Testis (tissue), 2 donors: ENCODE measurements around the gene DOCK6.

Experiments used
- POLR2A ChIP-seq: fragments of 450-650 bp; IDR thresholded peaks from one replicate; pipeline ENCODE4 v1.6.1; 2017; ENCODE audit warnings: antibody characterized with exemption, mild to moderate bottlenecking, moderate library complexity
- TF ChIP-seq, protein P1 (sequence below), 3 experiments: fragments of 450-650 bp in 2 of 3; fragments of 200-600 bp in 1 of 3; sonication (generic) in 1 of 3; IDR thresholded peaks; one replicate each; pipeline ENCODE4 v1.5.1; 2016 to 2019; ENCODE audit warnings: antibody characterized with exemption in 3 of 3, mild to moderate bottlenecking in 2 of 3, moderate library complexity in 1 of 3

DNA sequence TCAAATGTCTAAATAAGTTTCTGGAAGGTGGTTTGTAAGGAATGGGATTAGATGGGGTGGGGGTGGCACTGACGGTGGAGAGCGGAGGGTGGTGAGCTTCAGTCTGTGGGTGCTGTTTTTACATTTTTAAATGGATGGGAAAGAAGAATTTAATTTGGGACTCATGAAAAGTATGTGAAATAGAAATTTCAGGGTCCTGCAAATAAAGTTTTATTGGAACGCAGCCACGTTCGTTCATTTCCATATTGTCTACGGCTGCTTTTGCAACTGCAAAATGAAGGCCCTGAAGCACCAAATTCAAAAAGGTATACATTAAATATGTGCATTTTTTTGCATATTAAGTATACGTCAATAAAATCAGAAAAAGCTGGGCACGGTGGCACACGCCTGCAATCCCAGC is 74.9 kb downstream of the DOCK6 start:
- TF ChIP-seq, protein P1, sequence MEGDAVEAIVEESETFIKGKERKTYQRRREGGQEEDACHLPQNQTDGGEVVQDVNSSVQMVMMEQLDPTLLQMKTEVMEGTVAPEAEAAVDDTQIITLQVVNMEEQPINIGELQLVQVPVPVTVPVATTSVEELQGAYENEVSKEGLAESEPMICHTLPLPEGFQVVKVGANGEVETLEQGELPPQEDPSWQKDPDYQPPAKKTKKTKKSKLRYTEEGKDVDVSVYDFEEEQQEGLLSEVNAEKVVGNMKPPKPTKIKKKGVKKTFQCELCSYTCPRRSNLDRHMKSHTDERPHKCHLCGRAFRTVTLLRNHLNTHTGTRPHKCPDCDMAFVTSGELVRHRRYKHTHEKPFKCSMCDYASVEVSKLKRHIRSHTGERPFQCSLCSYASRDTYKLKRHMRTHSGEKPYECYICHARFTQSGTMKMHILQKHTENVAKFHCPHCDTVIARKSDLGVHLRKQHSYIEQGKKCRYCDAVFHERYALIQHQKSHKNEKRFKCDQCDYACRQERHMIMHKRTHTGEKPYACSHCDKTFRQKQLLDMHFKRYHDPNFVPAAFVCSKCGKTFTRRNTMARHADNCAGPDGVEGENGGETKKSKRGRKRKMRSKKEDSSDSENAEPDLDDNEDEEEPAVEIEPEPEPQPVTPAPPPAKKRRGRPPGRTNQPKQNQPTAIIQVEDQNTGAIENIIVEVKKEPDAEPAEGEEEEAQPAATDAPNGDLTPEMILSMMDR (IDR thresholded peaks at IDR 0.05): no peak
- no peak for TF ChIP-seq POLR2A
